GM06990 (cell line): ENCODE measurements around the gene COLGALT1.

Source experiments
- DNase-seq: peaks from one replicate; pipeline ENCODE4 v3.0.0-alpha.2; 2011; ENCODE audit not compliant: insufficient read length; ENCODE audit errors: extremely low read depth
- H3K27me3 ChIP-seq: replicated peaks from 2 replicates; pipeline ENCODE4 v1.6.0; 2011; ENCODE audit warnings: low read length; ENCODE audit not compliant: control insufficient read depth, insufficient read depth
- H3K36me3 ChIP-seq: 2 replicates; pipeline ENCODE4 v1.5.1; 2011; ENCODE audit warnings: low read length; ENCODE audit not compliant: control insufficient read depth, insufficient read depth
- H3K4me3 ChIP-seq: replicated peaks from 2 replicates; pipeline ENCODE4 v1.5.1; 2011; ENCODE audit warnings: low read depth, mild to moderate bottlenecking, control low read depth, low read length
- CTCF ChIP-seq: IDR thresholded peaks from 2 replicates; pipeline ENCODE4 v1.5.1; 2011; ENCODE audit warnings: low read length, control low read depth, mild to moderate bottlenecking, inconsistent platforms; ENCODE audit not compliant: insufficient read depth, poor library complexity, severe bottlenecking

The COLGALT1 gene

GRCh38 chr19:17530586-17530985, 24.9 kb upstream of the COLGALT1 start:
- H3K36me3 ChIP-seq: peaks cover 2% of the 10 kb centered on the region
- H3K27me3 ChIP-seq: no peaks in the 10 kb centered on the region
- no peak for DNase-seq
- TF ChIP-seq CTCF: no peak
- H3K4me3 ChIP-seq: no peak overlapping the region

- Histone ChIP-seq H3K36me3 (peaks cover 2% of the 10 kb centered on the region), H3K27me3 (no peaks in the 10 kb centered on the region), H3K4me3 (no peak overlapping the region)
- DNase-seq: no peak
- TF ChIP-seq CTCF: no peak
These were observed 23.3 kb upstream of the COLGALT1 start for GRCh38 chr19:17532116-17532515.

- TF ChIP-seq CTCF: no peak
- Histone ChIP-seq H3K36me3 (peaks cover 2% of the 10 kb centered on the region), H3K27me3 (no peaks in the 10 kb centered on the region), H3K4me3 (no peak overlapping the region)
- no peak for DNase-seq
These were observed 22.9 kb upstream of the COLGALT1 start for GRCh38 chr19:17532557-17532956.

GRCh38 chr19:17534767-17535166, 20.7 kb upstream of the COLGALT1 start:
- Histone ChIP-seq H3K36me3 (peaks cover 2% of the 10 kb centered on the region), H3K27me3 (no peaks in the 10 kb centered on the region), H3K4me3 (no peak overlapping the region)
- TF ChIP-seq CTCF: no peak
- DNase-seq: no peak

- DNase-seq: no peak
- TF ChIP-seq CTCF: no peak
- Histone ChIP-seq H3K4me3 (no peak overlapping the region), H3K27me3 (no peaks in the 10 kb centered on the region), H3K36me3 (peaks cover 2% of the 10 kb centered on the region)
These were observed 18.5 kb upstream of the COLGALT1 start for GRCh38 chr19:17536955-17537354.

GRCh38 chr19:17538684-17539237, 16.7 kb upstream of the COLGALT1 start:
- Histone ChIP-seq H3K36me3 (no peaks in the 10 kb centered on the region), H3K27me3 (no peaks in the 10 kb centered on the region), H3K4me3 (peak overlapping the region; percentile 56)
- TF ChIP-seq CTCF: no peak
- peak; percentile 50 for DNase-seq
